ENCODE measurements around the gene CTNNA1. TPM values are rescaled to one million over a fixed set of nuclear protein-coding genes. Genes with fewer than 3 reads are reported as not detected.

Gene CTNNA1
- total RNA-seq, 1 experiment from 2014 or later = 392 TPM

DNA sequence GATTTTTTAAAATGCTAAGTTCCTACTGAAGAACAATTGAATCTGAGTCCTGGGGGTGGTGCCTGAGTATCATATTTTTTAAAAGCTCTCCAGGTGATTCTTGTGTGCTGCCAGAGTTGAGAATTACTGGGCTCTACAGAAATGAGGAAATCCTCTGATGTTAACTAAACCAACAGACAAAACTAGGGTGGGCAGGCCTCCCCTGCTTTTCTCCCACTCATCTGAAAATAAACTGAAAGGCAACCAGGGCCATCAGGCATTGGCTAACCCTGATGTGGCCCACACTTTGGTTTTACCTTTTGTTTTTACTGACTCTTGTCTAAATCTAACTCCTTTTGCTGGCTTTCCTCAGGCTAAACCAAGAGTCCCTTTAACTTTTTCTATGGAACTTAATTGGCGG, 13.3 kb upstream of the CTNNA1 start:
- no peaks in the 10 kb centered on the region for H3K9me3 ChIP-seq
- Mint-ChIP-seq H3K36me3 (ENCODE audit: insufficient read depth, unreplicated experiment) (no peaks in the 10 kb centered on the region), H3K27me3 (ENCODE audit: insufficient read depth, unreplicated experiment) (no peaks in the 10 kb centered on the region), H3K4me3 (ENCODE audit: unreplicated experiment) (no peak overlapping the region), H3K4me1 (ENCODE audit: low read depth, unreplicated experiment) (no peaks in the 10 kb centered on the region), H3K9me3 (ENCODE audit: unreplicated experiment) (no peaks in the 10 kb centered on the region), H3K27ac (ENCODE audit: unreplicated experiment) (no peak overlapping the region)
- CTCF ChIA-PET = no interaction called here
- POLR2A ChIA-PET = interaction anchor here (0.6 kb wide), 1 partner anchor 129 kb away, joined by 3 read pairs; no protein-coding TSS in a partner anchor
- peaks cover 4% of the 10 kb centered on the region; the same call in 1 of the 2 replicates for H3K4me1 ChIP-seq
- BruUV-seq (replicated peaks) = no TSS peak
- H3K4me3 ChIP-seq (ENCODE audit: low read depth, low read length) = no peak overlapping the region
- no peaks in the 10 kb centered on the region for H3K36me3 ChIP-seq (ENCODE audit: control insufficient read depth, insufficient read depth, low read length)
- no peaks in the 10 kb centered on the region for H3K27me3 ChIP-seq (replicated peaks; ENCODE audit: control insufficient read depth, insufficient read depth, low read length)
- no peak for DNase-seq
- TF ChIP-seq, protein P1, sequence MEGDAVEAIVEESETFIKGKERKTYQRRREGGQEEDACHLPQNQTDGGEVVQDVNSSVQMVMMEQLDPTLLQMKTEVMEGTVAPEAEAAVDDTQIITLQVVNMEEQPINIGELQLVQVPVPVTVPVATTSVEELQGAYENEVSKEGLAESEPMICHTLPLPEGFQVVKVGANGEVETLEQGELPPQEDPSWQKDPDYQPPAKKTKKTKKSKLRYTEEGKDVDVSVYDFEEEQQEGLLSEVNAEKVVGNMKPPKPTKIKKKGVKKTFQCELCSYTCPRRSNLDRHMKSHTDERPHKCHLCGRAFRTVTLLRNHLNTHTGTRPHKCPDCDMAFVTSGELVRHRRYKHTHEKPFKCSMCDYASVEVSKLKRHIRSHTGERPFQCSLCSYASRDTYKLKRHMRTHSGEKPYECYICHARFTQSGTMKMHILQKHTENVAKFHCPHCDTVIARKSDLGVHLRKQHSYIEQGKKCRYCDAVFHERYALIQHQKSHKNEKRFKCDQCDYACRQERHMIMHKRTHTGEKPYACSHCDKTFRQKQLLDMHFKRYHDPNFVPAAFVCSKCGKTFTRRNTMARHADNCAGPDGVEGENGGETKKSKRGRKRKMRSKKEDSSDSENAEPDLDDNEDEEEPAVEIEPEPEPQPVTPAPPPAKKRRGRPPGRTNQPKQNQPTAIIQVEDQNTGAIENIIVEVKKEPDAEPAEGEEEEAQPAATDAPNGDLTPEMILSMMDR (IDR thresholded peaks at IDR 0.05; ENCODE audit: insufficient read depth in 1 of 2, low read depth in 1 of 2, low read length in 1 of 2, severe bottlenecking in 1 of 2, unreplicated experiment in 1 of 2) = no peak
- intact Hi-C loops (cut with micrococcal nuclease; ENCODE audit: unreplicated experiment) = no loop called here

DNA sequence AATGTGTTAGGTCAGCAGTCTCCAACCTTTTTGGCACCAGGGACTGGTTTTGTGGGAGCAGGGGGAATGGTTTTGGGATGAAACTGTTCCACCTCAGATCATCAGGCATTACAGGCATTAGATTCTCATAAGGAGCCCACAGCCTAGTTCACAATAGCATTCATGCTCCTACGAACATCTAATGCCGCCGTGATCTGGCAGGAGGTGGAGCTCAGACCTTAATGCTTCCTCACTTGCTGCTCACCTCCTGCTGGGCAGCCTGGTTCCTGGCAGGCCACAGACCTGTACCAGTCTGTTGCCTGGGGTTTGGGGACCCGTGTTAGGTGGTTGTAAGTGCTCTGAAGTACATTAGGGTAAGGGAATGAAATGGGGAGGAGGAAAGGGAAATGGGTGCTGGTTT, 9.7 kb upstream of the CTNNA1 start:
- ChIA-PET CTCF (no interaction called here), POLR2A (no interaction called here)
- H3K36me3 ChIP-seq (ENCODE audit: control insufficient read depth, insufficient read depth, low read length) = no peaks in the 10 kb centered on the region
- no TSS peak for BruUV-seq (replicated peaks)
- H3K27me3 Mint-ChIP-seq (ENCODE audit: insufficient read depth, unreplicated experiment) = no peaks in the 10 kb centered on the region
- intact Hi-C loops (cut with micrococcal nuclease; ENCODE audit: unreplicated experiment) = no loop called here
- H3K9me3 Mint-ChIP-seq (ENCODE audit: unreplicated experiment) = no peaks in the 10 kb centered on the region
- H3K9me3 ChIP-seq = no peaks in the 10 kb centered on the region
- H3K4me3 Mint-ChIP-seq (ENCODE audit: unreplicated experiment) = no peak overlapping the region
- no peak for DNase-seq
- H3K4me1 ChIP-seq = no peaks in the 10 kb centered on the region
- H3K36me3 Mint-ChIP-seq (ENCODE audit: insufficient read depth, unreplicated experiment) = no peaks in the 10 kb centered on the region
- H3K27me3 ChIP-seq (replicated peaks; ENCODE audit: control insufficient read depth, insufficient read depth, low read length) = no peaks in the 10 kb centered on the region
- TF ChIP-seq, protein P1 (IDR thresholded peaks at IDR 0.05; ENCODE audit: insufficient read depth in 1 of 2, low read depth in 1 of 2, low read length in 1 of 2, severe bottlenecking in 1 of 2, unreplicated experiment in 1 of 2) = no peak
- H3K4me3 ChIP-seq (ENCODE audit: low read depth, low read length) = no peak overlapping the region
- H3K4me1 Mint-ChIP-seq (ENCODE audit: low read depth, unreplicated experiment) = peaks cover 4% of the 10 kb centered on the region
- no peak overlapping the region for H3K27ac Mint-ChIP-seq (ENCODE audit: unreplicated experiment)

DNA sequence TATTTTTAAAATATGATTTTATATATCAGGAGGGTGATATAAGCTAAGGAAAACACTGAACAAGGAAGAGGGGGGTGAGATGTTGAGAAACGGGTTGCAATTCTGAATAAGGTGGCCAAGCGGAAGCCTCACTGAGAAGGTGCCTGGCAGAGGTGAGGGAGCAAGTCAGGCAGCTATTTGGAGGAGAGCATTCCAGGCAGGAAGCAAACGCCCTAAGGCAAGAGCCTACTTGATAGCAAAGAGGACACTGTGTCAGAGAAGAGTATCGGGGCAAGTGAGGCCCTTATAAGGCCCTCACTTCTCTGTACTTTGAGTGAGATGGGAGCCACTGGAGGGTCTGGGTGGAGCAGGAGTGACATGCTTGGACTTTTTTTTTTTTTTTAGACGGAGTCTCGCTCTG, 8.0 kb upstream of the CTNNA1 start:
- H3K9me3 ChIP-seq = no peaks in the 10 kb centered on the region
- ChIA-PET POLR2A (no interaction called here), CTCF (no interaction called here)
- BruUV-seq (replicated peaks) = no TSS peak
- TF ChIP-seq, protein P1 (IDR thresholded peaks at IDR 0.05; ENCODE audit: insufficient read depth in 1 of 2, low read depth in 1 of 2, low read length in 1 of 2, severe bottlenecking in 1 of 2, unreplicated experiment in 1 of 2) = no peak
- no peaks in the 10 kb centered on the region for H3K27me3 ChIP-seq (replicated peaks; ENCODE audit: control insufficient read depth, insufficient read depth, low read length)
- no peaks in the 10 kb centered on the region for H3K27me3 Mint-ChIP-seq (ENCODE audit: insufficient read depth, unreplicated experiment)
- no peak overlapping the region for H3K4me3 ChIP-seq (ENCODE audit: low read depth, low read length)
- no peak overlapping the region for H3K27ac Mint-ChIP-seq (ENCODE audit: unreplicated experiment)
- H3K36me3 ChIP-seq (ENCODE audit: control insufficient read depth, insufficient read depth, low read length) = no peaks in the 10 kb centered on the region
- H3K9me3 Mint-ChIP-seq (ENCODE audit: unreplicated experiment) = no peaks in the 10 kb centered on the region
- peak; percentile 44 to 67 for DNase-seq
- H3K36me3 Mint-ChIP-seq (ENCODE audit: insufficient read depth, unreplicated experiment) = no peaks in the 10 kb centered on the region
- peaks cover 10% of the 10 kb centered on the region for H3K4me1 Mint-ChIP-seq (ENCODE audit: low read depth, unreplicated experiment)
- no peaks in the 10 kb centered on the region for H3K4me1 ChIP-seq
- H3K4me3 Mint-ChIP-seq (ENCODE audit: unreplicated experiment) = no peak overlapping the region
- intact Hi-C loops (cut with micrococcal nuclease; ENCODE audit: unreplicated experiment) = no loop called here
